ENCODE data around the gene MRPL11.

The MRPL11 gene

GRCh38 chr11:66457826-66458225, 19.2 kb upstream of the MRPL11 start:
- TF ChIP-seq CTCF (IDR thresholded peaks at IDR 0.05; ENCODE audit: low read depth, low read length) (no peak), MAX (IDR thresholded peaks at IDR 0.05; ENCODE audit: low read depth, low read length) (no peak), MYC (IDR thresholded peaks at IDR 0.05; ENCODE audit: low read depth, low read length) (0 out of 2 replicates have a peak, but pooled peaks have one; percentile 12)
- peak; percentile 75 for DNase-seq (ENCODE audit: low read depth)

GRCh38 chr11:66454828-66455227, 16.2 kb upstream of the MRPL11 start:
- DNase-seq (ENCODE audit: low read depth) = no peak
- no peak for TF ChIP-seq MYC (IDR thresholded peaks at IDR 0.05; ENCODE audit: low read depth, low read length)
- no peak for TF ChIP-seq POLR2A (IDR thresholded peaks at IDR 0.05; ENCODE audit: extremely low read depth, insufficient read length)
- no peak for TF ChIP-seq MAX (IDR thresholded peaks at IDR 0.05; ENCODE audit: low read depth, low read length)
- TF ChIP-seq CTCF (IDR thresholded peaks at IDR 0.05; ENCODE audit: low read depth, low read length) = no peak
- H3K4me3 ChIP-seq (ENCODE audit: low read depth, low read length) = no peak overlapping the region

More at GRCh38 chr11:66457826-66458225, 19.2 kb upstream of the MRPL11 start:
- no peak overlapping the region for H3K4me3 ChIP-seq (ENCODE audit: low read depth, low read length)

- no peak for DNase-seq (ENCODE audit: low read depth)
- TF ChIP-seq POLR2A (IDR thresholded peaks at IDR 0.05; ENCODE audit: extremely low read depth, insufficient read length) (no peak), CTCF (IDR thresholded peaks at IDR 0.05; ENCODE audit: low read depth, low read length) (no peak), MAX (IDR thresholded peaks at IDR 0.05; ENCODE audit: low read depth, low read length) (no peak), MYC (IDR thresholded peaks at IDR 0.05; ENCODE audit: low read depth, low read length) (no peak)
- no peak overlapping the region for H3K4me3 ChIP-seq (ENCODE audit: low read depth, low read length)
Observed at GRCh38 chr11:66454247-66454646, 15.6 kb upstream of the MRPL11 start.

- no peak for DNase-seq (ENCODE audit: low read depth)
- TF ChIP-seq POLR2A (IDR thresholded peaks at IDR 0.05; ENCODE audit: extremely low read depth, insufficient read length) (no peak), MAX (IDR thresholded peaks at IDR 0.05; ENCODE audit: low read depth, low read length) (no peak)
- H3K4me3 ChIP-seq (ENCODE audit: low read depth, low read length) = no peak overlapping the region
Observed at GRCh38 chr11:66451663-66452062, 13.0 kb upstream of the MRPL11 start.

GRCh38 chr11:66450560-66450959, 11.9 kb upstream of the MRPL11 start:
- peak; percentile 54 for DNase-seq (ENCODE audit: low read depth)
- no peak overlapping the region for H3K4me3 ChIP-seq (ENCODE audit: low read depth, low read length)
- TF ChIP-seq CTCF (IDR thresholded peaks at IDR 0.05; ENCODE audit: low read depth, low read length) (no peak), MYC (IDR thresholded peaks at IDR 0.05; ENCODE audit: low read depth, low read length) (no peak), POLR2A (IDR thresholded peaks at IDR 0.05; ENCODE audit: extremely low read depth, insufficient read length) (no peak), MAX (IDR thresholded peaks at IDR 0.05; ENCODE audit: low read depth, low read length) (no peak)

- H3K4me3 ChIP-seq (ENCODE audit: low read depth, low read length) = no peak overlapping the region
- no peak for DNase-seq (ENCODE audit: low read depth)
- no peak for TF ChIP-seq MYC (IDR thresholded peaks at IDR 0.05; ENCODE audit: low read depth, low read length)
- TF ChIP-seq MAX (IDR thresholded peaks at IDR 0.05; ENCODE audit: low read depth, low read length) = no peak
- no peak for TF ChIP-seq POLR2A (IDR thresholded peaks at IDR 0.05; ENCODE audit: extremely low read depth, insufficient read length)
- TF ChIP-seq CTCF (IDR thresholded peaks at IDR 0.05; ENCODE audit: low read depth, low read length) = no peak
Observed at GRCh38 chr11:66448523-66448922, 9.9 kb upstream of the MRPL11 start.
